ENCODE measurements around the gene C1QA.

GRCh38 chr1:22633697-22634463, 2.5 kb upstream of the C1QA start:
- TF ChIP-seq TAF1 (IDR thresholded peaks at IDR 0.05; ENCODE audit: low read depth, low read length) (no peak), POU2F2 (IDR thresholded peaks at IDR 0.05; ENCODE audit: low read depth, low read length) (no peak), POLR2AphosphoS5 (IDR thresholded peaks at IDR 0.05; ENCODE audit: low read depth, low read length) (no peak), POLR2A (IDR thresholded peaks at IDR 0.05; ENCODE audit: low read depth, low read length) (no peak), PAX5 (IDR thresholded peaks at IDR 0.05; ENCODE audit: insufficient read depth, low read length, severe bottlenecking) (no peak)

Data from GM12891 (cell line).